GM21526 (cell line): ENCODE results near the gene RABL6.
"Not testable (repeated sequence)": the region's sequence is repeated elsewhere in the genome, so short reads cannot be mapped to it uniquely, and the experiment has no call there.

ENCODE experiments used
- ATAC-seq: cut with Tn5 transposase; IDR thresholded peaks from one replicate; pipeline ENCODE4 v1.9.1; 2021; ENCODE audit warnings: moderate library complexity; ENCODE audit not compliant: unreplicated experiment, low FRiP score

Gene RABL6

GRCh38 chr9:136855461-136856078 is 47.8 kb downstream of the RABL6 start:
- no peak for ATAC-seq

GRCh38 chr9:136856079-136856476 is 48.3 kb downstream of the RABL6 start:
- no peak for ATAC-seq

GRCh38 chr9:136856541-136857141 is 48.9 kb downstream of the RABL6 start:
- no peak for ATAC-seq

GRCh38 chr9:136857166-136857565 is 49.4 kb downstream of the RABL6 start:
- no peak for ATAC-seq

GRCh38 chr9:136857581-136858412 is 50.0 kb downstream of the RABL6 start:
- no peak for ATAC-seq

GRCh38 chr9:136858452-136858843 is 50.7 kb downstream of the RABL6 start:
- no peak for ATAC-seq

GRCh38 chr9:136858844-136859757 is 51.4 kb downstream of the RABL6 start:
- ATAC-seq, result no peak

GRCh38 chr9:136860529-136860928 is 52.8 kb downstream of the RABL6 start:
- ATAC-seq, result no peak

- ATAC-seq, result no peak
These were observed 53.5 kb downstream of the RABL6 start for GRCh38 chr9:136860933-136861873.

- no peak for ATAC-seq
These were observed 54.2 kb downstream of the RABL6 start for GRCh38 chr9:136861874-136862457.

GRCh38 chr9:136862849-136863622 is 55.3 kb downstream of the RABL6 start:
- ATAC-seq, result no peak

- ATAC-seq, result no peak
These were observed 56.0 kb downstream of the RABL6 start for GRCh38 chr9:136863623-136864273.

GRCh38 chr9:136865041-136865767 is 57.5 kb downstream of the RABL6 start:
- no peak for ATAC-seq

- ATAC-seq, result no peak
These were observed 58.0 kb downstream of the RABL6 start for GRCh38 chr9:136865768-136866103.

GRCh38 chr9:136866898-136867421 is 59.2 kb downstream of the RABL6 start:
- not testable (repeated sequence) for ATAC-seq

GRCh38 chr9:136867480-136867879 is 59.7 kb downstream of the RABL6 start:
- no peak for ATAC-seq

GRCh38 chr9:136867917-136868316 is 60.2 kb downstream of the RABL6 start:
- ATAC-seq, result no peak
